HL-60 (cell line): ENCODE data around the gene SH2B3.
A peak's percentile ranks its signal among the peaks of the same experiment; 100 is the strongest.

ENCODE experiments used
- DNase-seq, 2 experiments: peaks; one replicate each; pipeline ENCODE4 v3.0.0-alpha.2; 2010 to 2020; ENCODE audit warnings: low read depth in 1 of 2, low spot score in 1 of 2
- H3K27ac ChIP-seq: fragments of 250-450 bp; sonication (Bioruptor Pico); replicated peaks from 2 replicates; pipeline ENCODE4 v1.5.1; 2020; ENCODE audit warnings: mild to moderate bottlenecking, moderate library complexity
- H3K27me3 ChIP-seq: fragments of 250-450 bp; sonication (Bioruptor Pico); 2 replicates; pipeline ENCODE4 v1.5.1; 2021; ENCODE audit warnings: mild to moderate bottlenecking, moderate library complexity; ENCODE audit not compliant: insufficient read depth, poor library complexity, severe bottlenecking
- H3K4me3 ChIP-seq: replicated peaks from 2 replicates; pipeline ENCODE4 v1.5.1; 2011; ENCODE audit warnings: mild to moderate bottlenecking, control low read depth, low read length; ENCODE audit not compliant: insufficient read depth
- GABPA ChIP-seq: IDR thresholded peaks from 2 replicates; pipeline ENCODE4 v1.6.1; 2012; ENCODE audit warnings: low read depth
- POLR2AphosphoS5 ChIP-seq: IDR thresholded peaks from 2 replicates; pipeline ENCODE4 v1.6.1; 2012; ENCODE audit warnings: low read depth
- SPI1 ChIP-seq: IDR thresholded peaks from 2 replicates; pipeline ENCODE4 v1.6.1; 2012; ENCODE audit warnings: low read depth, mild to moderate bottlenecking, borderline replicate concordance
- TF ChIP-seq, protein P1 (sequence below): IDR thresholded peaks from 2 replicates; pipeline ENCODE4 v1.6.1; 2012; ENCODE audit warnings: low read depth; ENCODE audit not compliant: insufficient replicate concordance
- TF ChIP-seq, protein P2 (sequence below): IDR thresholded peaks from one replicate; pipeline ENCODE4 v1.5.1; 2011; ENCODE audit warnings: low read length, control low read depth, inconsistent platforms; ENCODE audit not compliant: insufficient read depth

The SH2B3 gene

DNA sequence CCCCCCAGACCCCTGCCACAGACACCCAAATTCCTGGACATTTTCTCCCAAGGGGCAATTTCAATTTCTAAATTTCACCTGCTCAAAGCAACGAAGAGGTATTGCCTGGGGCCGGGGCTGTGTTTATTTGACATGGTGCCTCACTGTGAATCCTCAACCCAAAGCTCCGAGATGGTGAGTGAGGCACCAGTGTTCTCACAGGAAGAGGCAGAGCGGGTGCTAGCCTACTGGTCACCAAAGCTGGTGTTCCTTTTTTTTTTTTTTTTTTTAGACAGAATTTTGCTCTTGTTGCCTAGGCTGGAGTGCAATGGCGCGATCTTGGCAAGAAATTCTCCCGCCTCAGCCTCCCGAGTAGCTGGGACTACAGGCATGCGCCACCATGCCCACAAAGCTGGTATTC, 14.8 kb upstream of the SH2B3 start:
- no peaks in the 10 kb centered on the region for H3K27me3 ChIP-seq
- no peak overlapping the region for H3K4me3 ChIP-seq
- TF ChIP-seq, protein P1, sequence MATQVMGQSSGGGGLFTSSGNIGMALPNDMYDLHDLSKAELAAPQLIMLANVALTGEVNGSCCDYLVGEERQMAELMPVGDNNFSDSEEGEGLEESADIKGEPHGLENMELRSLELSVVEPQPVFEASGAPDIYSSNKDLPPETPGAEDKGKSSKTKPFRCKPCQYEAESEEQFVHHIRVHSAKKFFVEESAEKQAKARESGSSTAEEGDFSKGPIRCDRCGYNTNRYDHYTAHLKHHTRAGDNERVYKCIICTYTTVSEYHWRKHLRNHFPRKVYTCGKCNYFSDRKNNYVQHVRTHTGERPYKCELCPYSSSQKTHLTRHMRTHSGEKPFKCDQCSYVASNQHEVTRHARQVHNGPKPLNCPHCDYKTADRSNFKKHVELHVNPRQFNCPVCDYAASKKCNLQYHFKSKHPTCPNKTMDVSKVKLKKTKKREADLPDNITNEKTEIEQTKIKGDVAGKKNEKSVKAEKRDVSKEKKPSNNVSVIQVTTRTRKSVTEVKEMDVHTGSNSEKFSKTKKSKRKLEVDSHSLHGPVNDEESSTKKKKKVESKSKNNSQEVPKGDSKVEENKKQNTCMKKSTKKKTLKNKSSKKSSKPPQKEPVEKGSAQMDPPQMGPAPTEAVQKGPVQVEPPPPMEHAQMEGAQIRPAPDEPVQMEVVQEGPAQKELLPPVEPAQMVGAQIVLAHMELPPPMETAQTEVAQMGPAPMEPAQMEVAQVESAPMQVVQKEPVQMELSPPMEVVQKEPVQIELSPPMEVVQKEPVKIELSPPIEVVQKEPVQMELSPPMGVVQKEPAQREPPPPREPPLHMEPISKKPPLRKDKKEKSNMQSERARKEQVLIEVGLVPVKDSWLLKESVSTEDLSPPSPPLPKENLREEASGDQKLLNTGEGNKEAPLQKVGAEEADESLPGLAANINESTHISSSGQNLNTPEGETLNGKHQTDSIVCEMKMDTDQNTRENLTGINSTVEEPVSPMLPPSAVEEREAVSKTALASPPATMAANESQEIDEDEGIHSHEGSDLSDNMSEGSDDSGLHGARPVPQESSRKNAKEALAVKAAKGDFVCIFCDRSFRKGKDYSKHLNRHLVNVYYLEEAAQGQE = no peak
- TF ChIP-seq, protein P2, sequence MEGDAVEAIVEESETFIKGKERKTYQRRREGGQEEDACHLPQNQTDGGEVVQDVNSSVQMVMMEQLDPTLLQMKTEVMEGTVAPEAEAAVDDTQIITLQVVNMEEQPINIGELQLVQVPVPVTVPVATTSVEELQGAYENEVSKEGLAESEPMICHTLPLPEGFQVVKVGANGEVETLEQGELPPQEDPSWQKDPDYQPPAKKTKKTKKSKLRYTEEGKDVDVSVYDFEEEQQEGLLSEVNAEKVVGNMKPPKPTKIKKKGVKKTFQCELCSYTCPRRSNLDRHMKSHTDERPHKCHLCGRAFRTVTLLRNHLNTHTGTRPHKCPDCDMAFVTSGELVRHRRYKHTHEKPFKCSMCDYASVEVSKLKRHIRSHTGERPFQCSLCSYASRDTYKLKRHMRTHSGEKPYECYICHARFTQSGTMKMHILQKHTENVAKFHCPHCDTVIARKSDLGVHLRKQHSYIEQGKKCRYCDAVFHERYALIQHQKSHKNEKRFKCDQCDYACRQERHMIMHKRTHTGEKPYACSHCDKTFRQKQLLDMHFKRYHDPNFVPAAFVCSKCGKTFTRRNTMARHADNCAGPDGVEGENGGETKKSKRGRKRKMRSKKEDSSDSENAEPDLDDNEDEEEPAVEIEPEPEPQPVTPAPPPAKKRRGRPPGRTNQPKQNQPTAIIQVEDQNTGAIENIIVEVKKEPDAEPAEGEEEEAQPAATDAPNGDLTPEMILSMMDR = no peak
- TF ChIP-seq POLR2AphosphoS5 = no peak
- TF ChIP-seq SPI1 = no peak
- TF ChIP-seq GABPA = no peak
- no peak overlapping the region for H3K27ac ChIP-seq
- no peak for DNase-seq

DNA sequence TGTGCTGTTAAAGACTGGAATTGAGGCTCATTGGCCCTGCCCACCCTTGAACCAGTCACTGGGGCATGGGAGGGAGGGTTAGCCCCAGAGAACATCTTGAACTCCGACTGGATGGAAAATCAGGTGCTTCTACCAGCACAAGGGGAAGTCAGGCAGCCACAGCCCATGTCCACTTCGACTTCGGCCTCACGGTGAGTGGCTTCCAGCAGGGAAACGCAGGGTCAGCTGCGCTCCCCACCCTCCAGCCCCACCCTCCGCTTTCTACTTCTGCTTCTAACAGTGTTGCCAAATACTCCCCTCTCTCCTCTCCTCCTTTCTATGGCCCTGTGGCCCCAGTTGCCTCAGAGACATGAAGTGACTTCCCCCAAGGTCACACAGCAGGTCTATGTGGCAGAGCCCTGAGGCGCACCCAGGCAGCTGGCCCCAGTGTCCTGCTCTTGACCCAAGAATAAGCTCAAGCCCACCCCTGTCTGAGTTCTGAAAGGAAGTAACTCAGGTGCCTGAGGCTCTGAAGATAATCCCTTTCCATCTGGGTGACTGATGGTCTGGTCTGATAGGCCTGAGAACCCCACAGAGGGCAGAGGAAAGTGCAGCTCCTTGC, 11.9 kb upstream of the SH2B3 start:
- peak in 1 of 2 experiments; percentile 80 for DNase-seq
- Histone ChIP-seq H3K27me3 (no peaks in the 10 kb centered on the region), H3K27ac (no peak overlapping the region), H3K4me3 (no peak overlapping the region)
- no peak for TF ChIP-seq SPI1
- TF ChIP-seq, protein P2 = no peak
- TF ChIP-seq, protein P1 = no peak
- TF ChIP-seq GABPA = no peak
- TF ChIP-seq POLR2AphosphoS5 = no peak

DNA sequence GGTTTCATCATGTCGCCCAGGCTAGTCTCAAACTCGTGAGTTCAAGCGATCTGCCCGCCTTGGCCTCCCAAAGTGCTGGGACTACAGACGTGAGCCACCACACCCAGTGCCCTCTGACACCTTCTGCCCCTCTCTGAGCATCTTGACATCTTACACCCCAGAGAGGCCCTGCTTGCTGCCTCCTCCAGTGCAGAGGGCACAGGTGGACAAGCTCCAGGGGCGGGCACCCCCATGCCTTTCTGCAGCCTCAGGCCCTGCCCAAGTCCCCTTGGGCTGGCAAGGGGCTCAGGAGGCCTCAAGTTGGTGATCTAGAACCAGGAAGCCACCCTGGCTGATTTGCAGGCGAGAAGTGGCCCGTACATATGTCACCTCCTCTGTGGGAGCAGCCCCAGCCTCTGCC, 11.2 kb upstream of the SH2B3 start:
- H3K27ac ChIP-seq = no peak overlapping the region
- no peak for DNase-seq
- TF ChIP-seq POLR2AphosphoS5 = no peak
- TF ChIP-seq, protein P2 = no peak
- TF ChIP-seq GABPA = no peak
- TF ChIP-seq, protein P1 = no peak
- TF ChIP-seq SPI1 = no peak
- no peaks in the 10 kb centered on the region for H3K27me3 ChIP-seq
- no peak overlapping the region for H3K4me3 ChIP-seq
